SK-N-MC (cell line): ENCODE measurements around the gene GSG1L.

Experiments
- EZH2 ChIP-seq: fragments of 200-600 bp; sonication (generic); IDR thresholded peaks from one replicate; pipeline ENCODE4 v1.6.1; 2017; ENCODE audit warnings: antibody characterized with exemption
- POLR2AphosphoS5 ChIP-seq: IDR thresholded peaks from 2 replicates; pipeline ENCODE4 v1.6.1; 2012; ENCODE audit warnings: mild to moderate bottlenecking, low read depth, low read length, borderline replicate concordance

GRCh38 chr16:27772093-27772825 is 291.3 kb downstream of the GSG1L start:
- TF ChIP-seq POLR2AphosphoS5 (no peak), EZH2 (no peak)
